Left renal pelvis (tissue), 4 donors: ENCODE measurements around the gene RAB8B. TPM values are rescaled to one million over a fixed set of nuclear protein-coding genes. Genes with fewer than 3 reads are reported as not detected.
"Not testable (repeated sequence)": the region's sequence is repeated elsewhere in the genome, so short reads cannot be mapped to it uniquely, and the experiment has no call there.

Source experiments
- DNase-seq, 4 donors: peaks; one replicate each; pipeline ENCODE4 v3.0.0-alpha.2; 2013; ENCODE audit warnings: low read depth in 4 of 4, low spot score in 3 of 4
- polyA plus RNA-seq, 4 donors: library from polyadenylated mRNA; unstranded; fragments of 120-200 nt; gene quantifications; one replicate each; pipeline ENCODE4 v1.2.1, GENCODE V29; 2013; ENCODE audit not compliant: insufficient read length in 4 of 4

RAB8B gene
- polyA plus RNA-seq, 4 donors = 28.1 to 41.2 (median 34.8) TPM

DNA sequence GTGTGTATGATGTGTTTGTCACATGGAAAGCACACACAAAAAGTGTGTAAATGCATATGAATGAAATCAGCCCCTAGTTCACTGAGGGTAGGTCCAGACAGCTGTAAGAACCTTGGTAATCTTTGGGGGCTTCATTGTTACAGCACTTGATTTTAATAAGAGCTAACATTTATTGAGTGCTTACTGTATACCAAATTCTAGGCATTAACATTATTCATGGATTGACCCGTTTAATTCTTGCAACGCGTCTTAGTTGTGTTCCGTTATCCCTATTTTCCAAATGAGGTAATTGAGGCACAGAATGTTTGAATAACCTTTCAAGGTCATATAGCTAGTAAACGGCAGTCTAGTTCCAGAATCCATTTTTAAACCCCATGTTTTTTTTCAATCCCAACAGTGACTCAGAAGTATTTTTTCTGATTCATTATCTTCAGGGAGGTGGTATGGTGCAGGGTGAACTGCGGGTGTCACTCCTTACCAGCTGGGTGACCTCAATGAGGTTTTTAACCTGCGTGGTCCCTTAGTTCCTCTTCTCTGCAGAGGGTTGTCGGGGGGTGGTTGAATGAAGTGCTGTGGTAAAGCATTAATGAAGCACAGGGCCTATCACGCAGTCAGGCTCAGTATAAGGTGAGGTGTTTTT is 14.2 kb downstream of the RAB8B start:
- DNase-seq = no peak

DNA sequence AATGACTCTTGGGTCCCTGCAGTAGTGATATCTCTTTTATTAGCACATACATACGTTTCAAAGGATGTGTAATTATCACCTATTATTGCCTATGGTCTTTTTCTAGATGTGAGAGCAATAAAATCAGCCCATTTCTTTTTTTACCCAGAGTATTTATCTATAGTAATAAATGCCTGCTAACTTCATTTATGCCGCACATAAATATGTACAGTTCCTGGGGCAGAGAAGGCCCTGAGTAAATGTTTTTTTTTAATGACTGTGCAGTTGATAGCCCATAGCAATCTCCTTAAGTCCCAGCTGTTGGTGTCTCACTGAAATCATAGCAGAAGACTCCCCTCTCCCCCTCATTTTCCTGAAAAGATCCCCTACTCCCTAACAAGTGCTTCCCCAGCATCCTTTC is 16.7 kb downstream of the RAB8B start:
- no peak for DNase-seq

DNA sequence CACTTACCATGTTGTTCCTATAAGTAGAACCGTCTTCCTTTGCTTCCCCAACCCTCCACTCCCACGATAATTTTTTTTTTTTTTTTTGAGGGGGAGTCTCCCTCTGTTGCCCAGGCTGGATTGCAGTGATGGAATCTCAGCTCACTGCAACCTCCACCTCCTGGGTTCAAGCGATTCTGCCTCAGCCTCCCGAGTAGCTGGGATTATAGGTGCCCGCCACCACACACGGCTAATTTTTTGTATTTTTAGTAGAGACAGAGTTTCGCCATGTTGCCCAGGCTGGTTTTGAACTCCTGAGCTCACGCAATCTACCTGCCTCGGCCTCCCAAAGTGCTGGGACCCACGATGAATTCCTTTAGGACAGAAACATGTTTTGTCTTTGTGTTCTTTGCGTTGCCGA is 19.4 kb downstream of the RAB8B start:
- not testable (repeated sequence) for DNase-seq

DNA sequence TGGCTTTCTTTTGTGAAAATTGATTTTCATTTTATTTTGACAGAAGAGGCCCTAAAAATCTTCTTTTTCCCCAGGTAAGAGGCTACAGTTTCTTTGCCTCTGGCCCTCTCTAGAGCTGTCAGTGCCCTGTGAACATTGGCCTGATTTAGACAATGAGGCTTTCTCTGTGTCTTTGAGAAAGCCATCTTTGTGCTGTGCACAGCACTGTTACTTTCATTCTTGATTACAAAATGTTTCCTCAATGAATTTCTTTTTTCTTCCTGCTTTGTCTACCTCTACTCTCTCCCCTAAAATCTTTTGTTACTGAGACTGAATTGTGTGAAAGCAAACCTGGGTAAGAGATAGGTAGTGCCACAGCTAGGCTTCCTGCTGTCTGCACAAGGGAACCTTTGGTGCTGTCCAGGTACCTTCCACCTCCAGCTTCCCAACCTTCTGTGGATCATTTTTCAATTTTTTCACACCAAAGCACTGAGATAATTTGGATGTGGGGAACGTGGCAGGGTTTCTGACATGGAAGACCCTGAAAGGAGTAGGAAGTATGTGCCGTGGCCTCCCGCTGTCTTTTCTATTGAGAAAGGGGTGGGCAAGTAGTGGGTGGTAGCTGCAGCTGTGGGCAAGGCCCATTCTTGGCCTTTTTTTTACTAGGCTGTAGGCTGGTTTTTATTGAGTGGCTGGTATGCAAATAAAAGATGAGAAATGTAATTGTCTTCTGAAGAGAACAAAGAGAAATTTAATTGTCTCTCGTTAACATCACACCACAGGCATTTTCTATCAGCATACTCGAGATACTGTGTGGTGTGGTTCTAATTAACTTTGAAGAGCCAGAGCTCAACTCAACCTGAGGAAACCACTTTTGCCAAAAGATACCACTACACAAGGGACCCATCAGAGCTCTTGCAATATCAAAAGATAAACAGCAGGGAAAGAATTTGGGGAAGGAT is 21.0 kb downstream of the RAB8B start:
- no peak for DNase-seq

DNA sequence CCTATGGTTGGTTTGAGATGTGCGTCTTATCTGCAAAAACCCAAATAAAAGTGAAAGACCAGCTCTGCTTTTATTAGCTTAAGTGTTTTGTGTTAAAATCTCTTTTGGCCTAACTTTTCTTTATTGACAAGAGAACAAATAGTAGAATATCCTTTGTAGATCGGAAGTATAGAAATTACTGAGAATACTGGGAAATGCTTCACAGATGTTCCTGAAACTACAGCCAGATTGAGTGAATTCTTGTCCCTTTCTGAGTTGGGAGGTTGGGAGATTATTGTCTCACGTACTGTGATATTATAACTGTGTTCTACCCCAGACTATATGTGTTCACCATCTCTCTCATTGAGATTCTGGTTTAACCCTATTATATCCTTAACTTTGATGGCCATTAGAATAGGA is 21.7 kb downstream of the RAB8B start:
- DNase-seq = no peak

DNA sequence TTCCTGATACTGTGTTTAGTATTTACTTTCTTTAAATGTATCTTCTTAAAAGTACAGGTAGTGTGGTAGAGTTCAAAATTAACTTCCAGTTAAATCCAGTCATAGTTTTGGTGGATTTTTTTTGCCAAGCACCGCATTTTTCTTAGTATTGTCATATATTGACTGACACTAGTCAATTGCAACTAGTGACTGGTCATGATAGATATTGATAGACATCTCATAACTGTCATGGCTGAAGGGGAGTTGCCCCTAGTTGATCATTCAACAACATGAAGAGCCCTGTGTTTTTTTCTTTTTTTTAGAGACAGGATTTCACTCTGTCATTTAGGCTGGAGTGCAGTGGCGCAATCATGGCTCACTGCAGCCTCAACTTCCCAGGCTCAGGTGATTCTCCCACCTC is 22.1 kb downstream of the RAB8B start:
- DNase-seq = no peak

DNA sequence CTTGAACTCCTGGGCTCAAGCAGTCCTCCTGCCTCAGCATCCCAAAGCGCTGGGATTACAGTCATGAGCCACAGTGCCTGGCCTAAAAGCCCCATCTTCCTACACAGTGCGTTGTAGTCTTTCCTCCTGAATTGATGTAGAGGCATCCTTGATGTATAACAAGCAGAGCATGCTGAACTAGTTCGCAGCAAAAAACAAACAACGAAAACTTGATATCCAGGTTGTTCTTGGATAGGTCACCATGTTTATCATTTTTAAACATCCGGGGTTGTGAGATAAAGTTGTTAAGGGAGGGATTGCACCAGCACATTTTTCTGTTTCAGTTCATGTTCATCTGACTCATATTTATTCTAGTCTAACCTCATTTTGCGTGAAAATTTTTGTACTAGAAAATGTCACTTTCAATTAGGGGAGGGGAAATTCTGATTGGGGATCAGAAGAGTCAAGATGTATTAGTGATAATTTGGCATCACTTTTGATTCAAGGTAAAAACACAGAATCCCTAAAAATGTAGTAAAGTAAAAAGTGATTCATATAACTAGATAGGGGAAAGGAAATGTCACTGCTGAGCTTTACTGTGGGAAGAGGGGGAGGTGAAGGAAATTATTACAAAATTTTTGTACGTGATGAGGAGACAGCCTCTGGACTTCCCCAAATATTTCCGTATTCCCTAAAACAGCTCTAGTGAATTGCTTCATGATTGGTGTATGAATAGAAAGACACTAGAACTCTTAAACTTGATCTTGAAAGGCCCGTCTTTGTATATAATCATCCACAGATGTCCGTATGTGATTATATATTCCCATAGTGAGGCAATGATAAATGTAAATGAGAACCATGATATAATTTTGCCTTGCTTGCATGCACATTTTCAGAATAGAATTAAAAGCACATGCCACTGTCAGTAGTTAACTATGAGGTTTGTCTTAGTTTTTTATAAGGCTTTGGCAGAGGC is 22.9 kb downstream of the RAB8B start:
- no peak for DNase-seq

DNA sequence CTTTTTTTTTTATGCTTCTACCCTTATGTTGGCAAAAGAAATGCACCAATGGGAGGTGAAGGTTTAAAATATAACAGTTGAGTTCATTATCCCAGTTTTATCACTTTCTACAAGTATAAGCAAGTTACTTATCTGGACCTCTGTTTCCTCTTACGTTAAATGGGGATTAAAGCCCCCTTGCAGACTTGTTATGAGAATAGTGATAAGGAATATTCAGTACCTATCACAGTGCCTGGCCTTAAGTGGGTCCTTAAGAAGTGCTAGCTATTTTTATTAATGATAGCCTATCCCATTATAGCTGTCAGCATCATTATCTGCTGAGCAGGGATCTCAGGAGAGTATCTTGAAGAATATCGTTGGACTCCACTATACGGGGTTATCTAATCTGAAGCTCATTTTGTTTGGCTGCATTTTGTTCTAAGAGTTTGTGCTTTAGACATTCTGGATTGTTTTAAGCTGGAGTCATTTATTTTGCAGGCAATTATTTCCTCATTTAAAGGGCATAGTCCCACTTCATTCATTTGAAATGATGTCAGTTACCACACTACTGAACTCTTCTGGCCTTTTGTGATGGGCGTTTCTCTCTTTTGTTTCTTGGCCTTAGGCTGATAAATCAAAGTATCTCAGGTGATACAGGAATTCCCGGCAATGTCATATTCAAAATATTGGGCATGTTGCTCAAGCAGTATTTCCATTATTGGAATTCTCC is 28.8 kb downstream of the RAB8B start:
- no peak for DNase-seq

DNA sequence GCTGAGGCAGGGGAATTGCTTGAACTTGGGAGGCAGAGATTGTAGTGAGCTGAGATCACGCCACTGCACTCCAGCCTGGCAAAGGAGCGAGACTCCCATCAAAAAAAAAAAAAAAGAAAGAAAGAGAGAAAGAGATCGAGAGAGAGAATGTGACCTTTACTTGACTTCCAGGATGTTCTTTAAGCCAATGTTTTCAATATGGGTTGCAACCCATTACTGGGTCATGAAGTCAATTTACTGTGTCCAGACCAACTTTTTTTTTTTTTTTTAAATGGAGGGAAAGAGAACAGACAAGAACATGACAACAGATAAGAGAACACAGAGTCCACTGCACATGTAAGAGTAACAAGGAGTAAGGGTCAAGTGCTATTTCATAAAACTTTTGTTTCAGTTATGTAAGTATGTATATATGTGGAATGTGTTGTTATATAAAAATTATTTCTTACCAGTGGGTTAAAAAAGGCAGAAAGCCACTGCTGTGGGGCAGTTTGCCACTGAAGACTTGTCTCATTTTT is 29.8 kb downstream of the RAB8B start:
- no peak for DNase-seq

DNA sequence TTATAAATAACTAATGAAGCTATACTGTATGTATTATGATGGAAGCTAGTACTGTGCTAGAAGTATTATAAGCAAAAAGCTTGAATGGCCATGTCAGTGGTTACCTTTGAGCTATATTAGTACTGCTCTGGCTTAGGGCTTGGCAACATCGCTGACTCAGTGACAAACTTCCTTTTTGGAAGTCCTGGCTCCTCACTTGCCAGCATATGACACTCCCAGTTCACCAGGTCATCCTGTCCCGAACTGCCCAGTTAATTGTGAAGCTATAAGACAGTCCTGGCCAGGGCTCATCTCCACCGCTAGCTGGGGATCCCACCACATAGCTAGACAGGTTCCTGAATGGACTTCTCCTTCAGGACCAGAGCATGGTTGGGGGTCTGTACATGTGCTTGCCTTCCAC is 31.9 kb downstream of the RAB8B start:
- DNase-seq = no peak

DNA sequence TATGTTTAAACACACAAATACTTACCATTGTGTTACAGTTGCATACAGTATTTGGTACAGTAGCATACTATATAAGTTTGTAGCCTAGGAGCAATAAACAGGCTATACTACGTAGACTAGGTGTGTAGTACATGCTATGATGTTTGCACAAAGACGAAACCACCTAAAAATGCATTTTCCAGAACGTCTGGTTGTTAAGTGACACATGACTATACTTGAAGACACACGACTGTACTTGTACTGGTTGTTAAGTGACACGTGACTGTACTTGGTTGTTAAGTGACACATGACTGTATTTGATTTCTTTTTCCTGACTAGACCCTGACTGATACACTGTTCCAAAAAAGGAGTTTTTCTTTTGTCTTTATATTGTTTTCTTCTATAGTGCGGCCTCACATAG is 34.1 kb downstream of the RAB8B start:
- no peak for DNase-seq

DNA sequence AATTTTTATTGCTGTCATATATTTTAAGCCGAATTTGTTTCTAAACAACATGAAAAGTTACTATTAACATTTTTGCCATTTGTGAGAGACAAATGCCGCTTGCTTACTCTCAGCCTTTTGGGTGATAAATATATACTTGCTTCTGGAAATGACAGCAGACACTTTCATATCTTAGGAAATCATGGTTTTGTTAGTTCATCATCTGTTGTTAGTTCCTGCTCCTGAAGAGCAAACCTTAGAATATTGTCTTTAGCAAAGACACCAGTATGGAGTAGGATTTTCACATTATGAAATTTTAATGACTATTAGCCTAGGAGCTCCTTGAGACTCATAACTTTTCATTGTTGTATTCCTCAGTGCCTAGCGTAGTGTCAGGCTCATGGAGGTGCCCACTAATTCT is 36.0 kb downstream of the RAB8B start:
- no peak for DNase-seq

DNA sequence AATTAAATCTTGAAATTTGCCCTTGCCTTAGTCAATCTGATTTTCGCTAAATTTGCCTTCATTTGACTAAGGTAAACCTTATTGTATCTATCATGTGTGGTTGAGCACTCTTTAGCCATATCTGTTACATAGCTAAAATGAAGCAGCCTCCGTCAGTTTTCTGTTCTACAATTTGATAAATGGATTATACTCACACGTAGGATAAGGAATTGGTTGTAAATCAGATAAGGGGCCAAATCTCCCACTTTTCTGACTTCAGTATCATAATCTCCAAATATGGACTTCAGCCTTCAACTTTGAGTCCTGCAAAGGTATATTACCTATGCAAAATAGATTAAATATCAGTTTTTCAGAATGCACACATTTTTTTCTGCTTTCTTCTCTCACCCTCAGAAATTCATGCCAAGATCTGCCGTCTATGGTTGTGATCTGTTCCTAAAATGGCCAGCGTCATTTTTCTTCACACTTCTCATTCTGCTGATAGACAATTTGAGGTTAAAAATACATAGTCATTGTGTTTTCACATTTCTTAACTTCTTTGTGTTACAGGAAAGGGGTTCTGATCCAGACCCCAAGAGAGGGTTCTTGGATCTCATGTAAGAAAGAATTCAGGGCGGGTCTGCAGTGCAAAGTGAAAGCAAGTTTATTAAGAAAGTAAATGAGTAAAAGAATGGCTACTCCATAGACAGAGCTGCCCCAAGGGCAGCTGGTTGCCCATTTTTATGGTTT is 36.9 kb downstream of the RAB8B start:
- no peak for DNase-seq

DNA sequence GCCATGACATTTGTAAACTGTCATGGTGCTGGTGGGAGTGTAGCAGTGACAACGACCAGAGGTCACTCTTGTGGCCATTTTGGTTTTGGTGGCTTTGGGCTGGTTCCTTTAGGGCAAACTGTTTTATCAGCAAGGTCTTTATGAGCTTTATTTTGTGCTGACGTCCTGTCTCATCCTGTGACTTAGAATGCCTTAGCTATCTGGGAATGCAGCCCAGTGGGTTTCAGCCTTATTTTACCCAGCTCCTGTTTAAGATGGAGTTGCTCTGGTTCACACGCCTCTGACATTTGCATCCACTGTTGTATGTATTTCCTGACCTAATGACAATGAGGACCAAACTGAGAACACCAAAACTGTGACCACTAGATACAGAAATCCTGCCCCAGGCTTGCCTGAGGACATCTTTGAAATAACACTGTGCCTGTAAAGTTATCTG is 37.6 kb downstream of the RAB8B start:
- DNase-seq = no peak

DNA sequence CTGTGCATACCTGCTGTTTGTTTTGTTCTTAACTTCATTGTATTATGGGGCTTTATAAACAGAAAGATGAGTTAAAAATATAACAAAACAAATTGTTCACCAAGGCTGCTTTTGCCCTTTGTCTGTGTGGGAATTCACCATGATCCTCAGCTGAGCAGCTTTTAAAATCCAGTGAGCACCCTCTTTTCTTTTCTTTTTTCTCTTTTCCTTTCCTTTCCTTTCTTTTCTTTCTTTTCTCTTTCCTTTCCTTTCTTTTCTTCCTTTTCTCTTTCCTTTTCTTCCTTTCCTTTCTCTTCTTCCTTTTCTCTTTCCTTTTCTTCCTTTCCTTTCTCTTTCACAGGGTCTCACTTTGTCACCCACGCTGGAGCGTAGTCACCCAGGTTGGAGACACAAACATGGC is 38.3 kb downstream of the RAB8B start:
- no peak for DNase-seq

DNA sequence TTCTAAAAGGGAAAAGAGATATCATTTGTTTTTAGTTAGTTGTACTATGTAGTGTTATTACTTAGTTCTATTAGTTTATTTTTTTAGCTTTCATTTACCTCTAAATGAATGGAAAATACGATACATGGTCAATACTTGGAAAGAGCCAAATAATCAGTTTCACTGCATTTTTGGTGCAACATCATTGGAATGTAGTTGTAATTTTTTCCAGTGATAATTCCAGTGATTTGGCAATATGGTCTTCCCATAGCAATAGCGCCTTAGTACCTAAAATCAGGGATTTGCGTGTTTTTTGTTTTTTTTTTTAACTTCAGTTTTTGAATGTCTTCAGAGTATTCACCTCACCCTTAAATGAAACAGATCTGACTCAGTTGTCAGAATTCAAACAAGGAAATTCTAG is 41.8 kb downstream of the RAB8B start:
- DNase-seq = no peak

DNA sequence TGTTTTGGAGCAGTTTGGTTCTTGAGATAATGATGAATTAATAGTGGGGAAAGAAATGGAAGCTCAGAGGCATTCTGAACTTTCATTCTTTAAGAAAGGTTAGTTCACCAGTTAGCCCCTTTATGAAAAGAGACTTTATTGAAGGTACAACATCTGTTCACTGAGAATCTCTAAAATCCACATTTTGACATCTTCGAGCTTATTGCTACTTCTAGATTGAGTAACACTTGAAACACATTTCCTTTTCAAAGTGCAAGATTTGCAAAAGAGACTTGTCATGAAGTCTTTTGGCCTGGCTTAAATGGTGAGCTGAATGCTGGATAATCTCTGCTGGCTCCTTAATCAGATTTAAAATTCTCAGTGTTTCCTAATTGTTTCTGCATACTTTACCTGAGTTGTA is 42.3 kb downstream of the RAB8B start:
- DNase-seq = no peak

DNA sequence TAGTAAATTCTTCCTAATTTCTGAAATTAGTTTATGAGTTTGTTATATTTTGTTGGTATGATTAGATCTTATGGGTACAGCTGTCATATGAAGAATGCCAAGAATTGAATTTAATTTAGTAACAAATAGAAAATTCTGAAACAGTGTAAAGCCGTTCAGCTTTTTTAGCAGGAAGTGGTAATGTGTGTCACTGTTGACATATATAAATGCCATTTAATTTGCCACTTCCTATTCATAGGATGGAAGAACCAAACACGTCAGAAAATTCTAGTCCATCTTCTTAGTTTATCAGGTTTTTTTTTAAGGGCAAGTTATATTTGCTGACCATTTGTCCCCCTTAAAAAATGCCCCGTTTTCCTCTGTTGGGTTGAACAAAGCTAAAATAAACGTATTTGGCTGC is 43.0 kb downstream of the RAB8B start:
- DNase-seq = no peak

DNA sequence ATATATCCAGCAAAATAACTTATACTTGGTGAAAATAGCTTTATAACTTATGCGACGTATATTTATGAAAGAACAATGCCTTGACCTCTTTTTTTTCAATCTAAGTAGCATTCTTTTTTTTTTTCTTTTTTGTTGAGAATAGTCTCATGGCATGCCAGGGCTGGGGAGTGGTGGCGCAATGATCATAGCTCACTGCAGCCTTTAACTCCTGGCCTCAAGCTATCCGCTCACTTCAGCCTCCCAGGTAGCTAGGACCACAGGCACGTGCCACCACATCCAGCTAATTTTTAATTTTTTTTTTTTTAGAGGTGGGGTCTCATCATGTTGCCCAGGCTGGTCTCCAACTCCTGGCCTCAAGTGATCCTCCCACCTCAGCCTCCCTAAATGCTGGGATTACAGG is 43.5 kb downstream of the RAB8B start:
- DNase-seq = no peak
